ENCODE data around the gene STRIP1.

STRIP1 gene

DNA sequence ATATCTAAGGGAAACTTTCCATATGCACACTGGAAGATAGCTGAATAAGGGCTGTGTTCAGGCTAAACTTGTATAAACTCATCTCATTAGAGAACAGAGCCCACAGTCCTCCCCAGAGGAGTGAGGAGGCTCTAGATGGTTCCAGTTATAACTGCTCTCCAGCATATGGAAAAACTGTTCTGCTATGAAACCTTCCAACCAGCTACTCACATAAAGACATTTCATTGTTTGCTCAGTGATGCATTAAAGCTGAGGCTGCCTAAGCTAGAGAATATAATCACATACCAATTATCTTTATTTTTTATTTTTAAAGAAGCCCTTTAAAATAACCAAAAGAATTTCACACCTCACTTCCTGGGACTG is 36.6 kb upstream of the STRIP1 start:
- H3K4me3 Mint-ChIP-seq, result no peak overlapping the region
- H3K9me3 Mint-ChIP-seq, result no peaks in the 10 kb centered on the region

DNA sequence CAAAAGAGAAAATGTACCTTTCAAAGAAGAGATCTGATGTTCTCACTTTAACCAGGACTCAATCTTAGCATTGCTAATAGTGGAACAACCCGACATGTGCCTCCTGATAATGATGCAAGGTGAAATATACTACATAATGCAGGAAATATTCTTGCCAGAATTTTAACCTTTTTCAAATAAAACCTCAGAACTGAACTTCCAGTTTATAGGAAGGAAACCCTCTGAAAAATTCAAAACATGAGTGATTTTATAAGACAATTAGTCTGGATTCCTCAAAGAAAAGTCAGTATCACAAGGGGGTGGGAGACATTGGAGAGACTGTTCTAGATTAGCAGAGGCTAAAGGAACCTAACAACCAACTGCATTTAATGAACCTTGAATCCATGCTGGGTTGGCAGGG is 31.7 kb upstream of the STRIP1 start:
- no peak overlapping the region for H3K4me3 Mint-ChIP-seq
- H3K4me1 Mint-ChIP-seq (ENCODE audit: low read depth), result peaks cover 32% of the 10 kb centered on the region
- peaks cover 16% of the 10 kb centered on the region for H3K36me3 Mint-ChIP-seq (ENCODE audit: low read depth)
- no peaks in the 10 kb centered on the region for H3K9me3 Mint-ChIP-seq
- no peaks in the 10 kb centered on the region for H3K27me3 Mint-ChIP-seq
- intact Hi-C loops (cut with micrococcal nuclease), result no loop called here
- H3K27ac Mint-ChIP-seq, result no peak overlapping the region

More for the DNA sequence above, 36.6 kb upstream of the STRIP1 start:
- peaks cover 23% of the 10 kb centered on the region for H3K4me1 Mint-ChIP-seq (ENCODE audit: low read depth)
- no peak overlapping the region for H3K27ac Mint-ChIP-seq
- intact Hi-C loops (cut with micrococcal nuclease), result no loop called here
- H3K27me3 Mint-ChIP-seq, result no peaks in the 10 kb centered on the region
- peaks cover 18% of the 10 kb centered on the region for H3K36me3 Mint-ChIP-seq (ENCODE audit: low read depth)

DNA sequence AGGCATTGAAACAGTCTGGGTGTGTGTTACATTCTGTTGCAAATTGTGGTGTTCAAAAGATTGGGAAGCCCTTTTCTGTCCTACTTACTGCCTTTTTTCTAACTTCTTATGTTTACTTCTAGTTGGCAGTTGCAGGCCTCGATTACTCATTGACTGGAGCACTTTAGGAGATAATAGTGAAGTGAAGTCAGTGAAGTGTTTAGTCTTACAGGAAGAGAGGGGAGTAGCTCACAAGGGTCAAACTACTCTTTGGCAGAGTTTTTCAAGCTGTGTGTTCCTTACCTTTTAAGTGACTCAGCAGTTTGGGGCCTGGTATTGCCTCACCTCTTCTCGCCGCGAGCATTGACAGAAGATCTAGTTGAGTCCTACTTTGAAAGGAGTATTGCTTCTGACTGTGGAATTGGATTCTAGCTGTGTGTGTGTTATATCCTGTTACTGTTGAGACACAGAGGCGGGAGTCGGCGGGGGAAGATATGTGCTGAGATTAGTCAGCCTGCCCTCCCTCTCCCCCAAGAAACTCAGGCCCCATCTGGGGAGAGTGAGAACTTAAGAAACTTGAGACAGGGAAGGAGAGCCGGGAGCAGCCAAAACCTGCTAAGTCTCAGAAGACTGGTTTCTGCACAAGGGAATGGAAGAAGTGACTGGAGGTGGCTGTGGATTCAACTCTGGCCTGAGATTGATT is 30.5 kb upstream of the STRIP1 start:
- H3K27me3 Mint-ChIP-seq, result no peaks in the 10 kb centered on the region
- H3K9me3 Mint-ChIP-seq, result no peaks in the 10 kb centered on the region
- H3K4me1 Mint-ChIP-seq (ENCODE audit: low read depth), result peaks cover 31% of the 10 kb centered on the region
- no peak overlapping the region for H3K4me3 Mint-ChIP-seq
- peak overlapping the region; percentile 67 for H3K27ac Mint-ChIP-seq
- intact Hi-C loops (cut with micrococcal nuclease), result no loop called here
- H3K36me3 Mint-ChIP-seq (ENCODE audit: low read depth), result peaks cover 24% of the 10 kb centered on the region

DNA sequence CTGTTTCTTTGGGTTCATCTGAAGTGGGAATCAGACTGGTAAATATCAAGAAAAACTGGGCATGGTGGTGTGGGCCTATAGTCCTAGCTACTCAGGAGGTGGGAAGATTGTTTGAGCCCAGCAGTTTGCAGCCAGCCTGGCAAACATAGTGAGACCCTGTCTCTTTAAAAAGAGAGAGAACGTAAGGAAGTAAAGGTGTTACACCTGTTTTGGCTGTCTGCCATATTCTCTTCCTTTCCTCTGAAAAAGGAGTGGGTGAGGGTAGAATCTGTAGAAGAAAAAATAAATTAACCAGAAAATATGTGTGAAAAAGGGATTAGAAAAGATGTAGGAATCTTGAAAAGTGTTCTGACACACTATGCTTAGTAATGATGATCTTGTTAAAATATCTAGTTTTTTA is 29.8 kb upstream of the STRIP1 start:
- H3K9me3 Mint-ChIP-seq, result no peaks in the 10 kb centered on the region
- no peaks in the 10 kb centered on the region for H3K27me3 Mint-ChIP-seq
- H3K27ac Mint-ChIP-seq, result peak overlapping the region; percentile 67
- H3K4me1 Mint-ChIP-seq (ENCODE audit: low read depth), result peaks cover 29% of the 10 kb centered on the region
- H3K36me3 Mint-ChIP-seq (ENCODE audit: low read depth), result peaks cover 31% of the 10 kb centered on the region
- intact Hi-C loops (cut with micrococcal nuclease), result no loop called here
- H3K4me3 Mint-ChIP-seq, result no peak overlapping the region

DNA sequence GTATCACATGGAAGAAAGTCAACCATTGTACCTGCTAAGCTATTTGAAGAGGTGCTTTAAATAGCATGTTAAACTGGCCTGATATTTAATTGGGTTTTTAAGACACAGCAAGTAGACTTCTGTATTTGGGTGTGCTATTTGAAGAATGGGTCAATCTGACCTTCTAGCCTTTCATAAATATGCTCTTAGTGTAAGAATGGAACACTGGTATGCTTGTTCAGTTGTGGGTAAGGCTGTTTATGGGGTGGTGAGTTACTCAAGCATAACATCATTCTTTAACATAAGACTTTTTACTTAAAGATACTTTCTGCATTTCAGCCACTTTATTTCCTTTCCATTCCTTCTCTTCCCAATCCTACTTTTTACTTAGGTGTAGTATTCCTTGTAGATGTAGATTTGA is 28.5 kb upstream of the STRIP1 start:
- intact Hi-C loops (cut with micrococcal nuclease), result no loop called here
- no peaks in the 10 kb centered on the region for H3K27me3 Mint-ChIP-seq
- no peak overlapping the region for H3K27ac Mint-ChIP-seq
- peaks cover 45% of the 10 kb centered on the region for H3K36me3 Mint-ChIP-seq (ENCODE audit: low read depth)
- no peaks in the 10 kb centered on the region for H3K9me3 Mint-ChIP-seq
- H3K4me3 Mint-ChIP-seq, result no peak overlapping the region
- peaks cover 31% of the 10 kb centered on the region for H3K4me1 Mint-ChIP-seq (ENCODE audit: low read depth)

DNA sequence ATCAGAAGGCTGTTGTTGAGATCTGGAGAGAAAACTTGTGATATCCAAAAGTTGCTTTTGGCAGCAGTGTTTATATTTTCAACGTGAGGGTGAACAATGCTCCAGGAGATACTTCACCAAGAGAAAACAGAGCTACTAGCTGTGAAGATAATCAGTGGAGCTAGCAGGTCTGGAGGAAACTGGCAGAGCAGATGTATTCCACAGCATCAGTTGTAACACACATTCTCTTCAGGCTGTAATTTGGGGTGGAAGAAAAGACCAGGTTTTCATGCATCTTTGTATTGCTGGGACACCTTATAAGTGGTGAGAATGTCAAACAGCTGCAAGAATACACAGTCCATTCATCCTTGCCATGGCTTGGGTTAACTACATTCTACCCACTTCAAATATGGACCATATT is 27.9 kb upstream of the STRIP1 start:
- Mint-ChIP-seq H3K27ac (no peak overlapping the region), H3K27me3 (no peaks in the 10 kb centered on the region), H3K4me1 (ENCODE audit: low read depth) (peaks cover 36% of the 10 kb centered on the region), H3K36me3 (ENCODE audit: low read depth) (peaks cover 50% of the 10 kb centered on the region), H3K4me3 (no peak overlapping the region), H3K9me3 (no peaks in the 10 kb centered on the region)
- intact Hi-C loops (cut with micrococcal nuclease), result no loop called here

GRCh38 chr1:110007046-110007830 is 27.2 kb upstream of the STRIP1 start:
- intact Hi-C loops (cut with micrococcal nuclease), result no loop called here
- Mint-ChIP-seq H3K27ac (no peak overlapping the region), H3K27me3 (no peaks in the 10 kb centered on the region), H3K9me3 (no peaks in the 10 kb centered on the region), H3K4me3 (no peak overlapping the region), H3K4me1 (ENCODE audit: low read depth) (peaks cover 39% of the 10 kb centered on the region), H3K36me3 (ENCODE audit: low read depth) (peaks cover 55% of the 10 kb centered on the region)

- H3K4me1 Mint-ChIP-seq (ENCODE audit: low read depth), result peaks cover 23% of the 10 kb centered on the region
- H3K9me3 Mint-ChIP-seq, result no peaks in the 10 kb centered on the region
- no peak overlapping the region for H3K4me3 Mint-ChIP-seq
- intact Hi-C loops (cut with micrococcal nuclease), result no loop called here
- H3K27ac Mint-ChIP-seq, result no peak overlapping the region
- H3K27me3 Mint-ChIP-seq, result no peaks in the 10 kb centered on the region
- H3K36me3 Mint-ChIP-seq (ENCODE audit: low read depth), result peaks cover 68% of the 10 kb centered on the region
Observed at GRCh38 chr1:110008971-110009565, 25.4 kb upstream of the STRIP1 start.

- H3K4me3 Mint-ChIP-seq, result no peak overlapping the region
- H3K9me3 Mint-ChIP-seq, result no peaks in the 10 kb centered on the region
- no peak overlapping the region for H3K27ac Mint-ChIP-seq
- peaks cover 15% of the 10 kb centered on the region for H3K4me1 Mint-ChIP-seq (ENCODE audit: low read depth)
- H3K27me3 Mint-ChIP-seq, result no peaks in the 10 kb centered on the region
- peaks cover 83% of the 10 kb centered on the region for H3K36me3 Mint-ChIP-seq (ENCODE audit: low read depth)
- intact Hi-C loops (cut with micrococcal nuclease), result loop anchor here (1.0 kb wide), 1 partner anchor 234 kb away; no protein-coding TSS in a partner anchor
Observed at GRCh38 chr1:110011527-110012041, 22.8 kb upstream of the STRIP1 start.

DNA sequence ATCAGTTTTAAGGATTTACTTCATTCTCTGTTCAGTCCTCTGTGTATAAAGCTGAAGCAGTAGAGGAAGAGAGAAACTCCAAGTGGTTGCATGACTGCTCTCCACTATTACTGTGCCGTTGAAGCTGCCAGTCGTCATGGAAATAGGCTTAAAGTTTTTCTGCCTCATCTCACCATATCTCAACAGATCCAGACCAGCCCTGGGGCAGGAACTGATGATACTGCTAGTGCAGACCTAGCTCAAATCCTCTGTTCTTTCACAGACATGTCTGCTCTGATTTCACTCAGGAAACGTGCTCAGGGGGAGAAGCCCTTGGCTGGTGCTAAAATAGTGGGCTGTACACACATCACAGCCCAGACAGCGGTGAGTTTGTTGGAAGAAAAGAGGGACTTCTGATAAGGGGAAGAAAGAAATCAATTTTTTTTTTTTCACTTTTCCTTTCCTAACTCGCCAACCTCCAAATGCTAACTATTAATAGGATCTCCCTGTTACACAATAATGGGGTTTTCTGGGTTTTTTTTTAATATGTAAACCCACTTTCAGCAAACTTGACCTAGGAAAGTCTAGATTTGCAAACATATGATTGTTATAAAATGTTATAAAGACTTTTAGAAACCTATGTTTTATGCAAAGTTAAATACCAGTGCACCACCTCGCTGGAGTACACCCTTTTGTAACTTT is 22.2 kb upstream of the STRIP1 start:
- Mint-ChIP-seq H3K36me3 (ENCODE audit: low read depth) (peaks cover 87% of the 10 kb centered on the region), H3K27ac (no peak overlapping the region), H3K4me1 (ENCODE audit: low read depth) (peaks cover 15% of the 10 kb centered on the region), H3K27me3 (no peaks in the 10 kb centered on the region), H3K9me3 (no peaks in the 10 kb centered on the region), H3K4me3 (no peak overlapping the region)
- intact Hi-C loops (cut with micrococcal nuclease), result no loop called here

GRCh38 chr1:110017792-110018191 is 16.6 kb upstream of the STRIP1 start:
- intact Hi-C loops (cut with micrococcal nuclease), result no loop called here
- Mint-ChIP-seq H3K36me3 (ENCODE audit: low read depth) (peaks cover 98% of the 10 kb centered on the region), H3K4me1 (ENCODE audit: low read depth) (no peaks in the 10 kb centered on the region), H3K27me3 (no peaks in the 10 kb centered on the region), H3K4me3 (no peak overlapping the region), H3K27ac (no peak overlapping the region), H3K9me3 (no peaks in the 10 kb centered on the region)

- no peaks in the 10 kb centered on the region for H3K4me1 Mint-ChIP-seq (ENCODE audit: low read depth)
- H3K27ac Mint-ChIP-seq, result no peak overlapping the region
- no peaks in the 10 kb centered on the region for H3K9me3 Mint-ChIP-seq
- H3K4me3 Mint-ChIP-seq, result no peak overlapping the region
- peaks cover 98% of the 10 kb centered on the region for H3K36me3 Mint-ChIP-seq (ENCODE audit: low read depth)
- intact Hi-C loops (cut with micrococcal nuclease), result no loop called here
- no peaks in the 10 kb centered on the region for H3K27me3 Mint-ChIP-seq
Observed at GRCh38 chr1:110018396-110018795, 16.0 kb upstream of the STRIP1 start.

DNA sequence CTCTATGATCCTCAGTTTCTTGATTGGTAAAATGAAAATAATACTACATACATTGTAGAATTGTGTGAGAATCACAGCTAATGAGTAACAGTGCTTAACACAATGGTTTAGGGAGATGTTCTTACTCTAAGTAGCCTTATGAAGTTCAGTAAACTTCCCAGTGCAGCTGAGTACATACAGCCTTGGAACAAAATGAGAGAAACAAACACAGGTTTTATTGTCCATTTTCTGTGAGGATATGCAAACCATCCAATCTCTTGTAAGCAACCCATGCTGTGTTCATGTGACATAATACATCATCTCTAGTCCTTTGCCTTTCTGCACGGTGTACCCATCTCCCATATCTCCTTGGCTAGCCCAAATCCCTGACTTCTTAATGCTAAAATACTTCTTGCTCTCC is 14.7 kb upstream of the STRIP1 start:
- Mint-ChIP-seq H3K4me1 (ENCODE audit: low read depth) (no peaks in the 10 kb centered on the region), H3K36me3 (ENCODE audit: low read depth) (peaks cover 97% of the 10 kb centered on the region), H3K4me3 (no peak overlapping the region), H3K9me3 (no peaks in the 10 kb centered on the region), H3K27me3 (no peaks in the 10 kb centered on the region), H3K27ac (no peak overlapping the region)
- intact Hi-C loops (cut with micrococcal nuclease), result no loop called here

- intact Hi-C loops (cut with micrococcal nuclease), result no loop called here
- Mint-ChIP-seq H3K27ac (no peak overlapping the region), H3K4me3 (no peak overlapping the region), H3K36me3 (ENCODE audit: low read depth) (peaks cover 87% of the 10 kb centered on the region), H3K27me3 (no peaks in the 10 kb centered on the region), H3K9me3 (no peaks in the 10 kb centered on the region), H3K4me1 (ENCODE audit: low read depth) (no peaks in the 10 kb centered on the region)
Observed at GRCh38 chr1:110021285-110021684, 13.1 kb upstream of the STRIP1 start.
